Measurements from ENCODE around the gene FOCAD. TPM values are rescaled to one million over a fixed set of nuclear protein-coding genes. Genes with fewer than 3 reads are reported as not detected.

Gene FOCAD
- total RNA-seq, 1 experiment from 2014 or later, result 40.7 TPM

- H3K4me3 ChIP-seq (replicated peaks in 1 of 2; ENCODE audit: low read depth in 1 of 2, low read length in 2 of 2), result no peak overlapping the region
- no peaks in the 10 kb centered on the region for H3K9me3 ChIP-seq (ENCODE audit: control insufficient read depth in 1 of 2, insufficient read depth in 1 of 2, low read depth in 1 of 2, low read length in 2 of 2)
- BruUV-seq (replicated peaks), result no TSS peak
- H3K9ac ChIP-seq (ENCODE audit: low read length), result no peak overlapping the region
- no peaks in the 10 kb centered on the region for H3K9me2 ChIP-seq (ENCODE audit: insufficient read depth)
- intact Hi-C loops (cut with micrococcal nuclease), result no loop called here
- no peak overlapping the region for H2AFZ ChIP-seq (ENCODE audit: low read depth, low read length, poor library complexity, severe bottlenecking)
- no peak overlapping the region for H3K27ac ChIP-seq (ENCODE audit: low read depth, low read length)
- no peaks in the 10 kb centered on the region for H3K27me3 ChIP-seq (ENCODE audit: insufficient read depth, low read length)
- ChIA-PET CTCF (no interaction called here), RAD21 (ENCODE audit: low non-redundant PET in 1 of 2, low total read pairs in 2 of 2, uncharacterized antibody in 2 of 2, unreplicated experiment in 2 of 2) (no interaction called here), POLR2A (no interaction called here)
- no peak for ATAC-seq
- H3K4me1 ChIP-seq (ENCODE audit: control insufficient read depth in 1 of 2, insufficient read depth in 2 of 2, low read length in 2 of 2), result no peaks in the 10 kb centered on the region
- TF ChIP-seq POLR2A (IDR thresholded peaks at IDR 0.05; ENCODE audit: borderline replicate concordance, extremely low read depth, insufficient read depth, insufficient read length) (no peak), YY1 (IDR thresholded peaks at IDR 0.05; ENCODE audit: extremely low read depth, insufficient replicate concordance, low read depth, low read length) (no peak), CBX3 (IDR thresholded peaks at IDR 0.05; ENCODE audit: low read depth) (no peak), ATF3 (IDR thresholded peaks at IDR 0.05) (no peak), TCF7L2 (IDR thresholded peaks at IDR 0.05; ENCODE audit: borderline replicate concordance, extremely low read depth, insufficient read depth, insufficient read length) (no peak), JUND (IDR thresholded peaks at IDR 0.05) (no peak), POLR2AphosphoS5 (IDR thresholded peaks at IDR 0.05; ENCODE audit: low read depth, low read length) (no peak), CTCF (IDR thresholded peaks at IDR 0.05 in 2 of 3, conservative IDR thresholded peaks at IDR 0.05 in 1 of 3; ENCODE audit: borderline replicate concordance in 1 of 3, insufficient read depth in 1 of 3, low read depth in 2 of 3, low read length in 2 of 3) (no peak), MAX (IDR thresholded peaks at IDR 0.05) (no peak), FOSL1 (IDR thresholded peaks at IDR 0.05; ENCODE audit: low read depth) (no peak), EZH2phosphoT487 (IDR thresholded peaks at IDR 0.05; ENCODE audit: borderline replicate concordance) (no peak), ELF1 (IDR thresholded peaks at IDR 0.05; ENCODE audit: borderline replicate concordance, low read depth) (no peak), REST (IDR thresholded peaks at IDR 0.05; ENCODE audit: low read depth) (no peak), SP1 (IDR thresholded peaks at IDR 0.05; ENCODE audit: low read depth) (no peak), ZBTB33 (IDR thresholded peaks at IDR 0.05; ENCODE audit: extremely low read depth, insufficient replicate concordance, low read length) (no peak), CEBPB (IDR thresholded peaks at IDR 0.05; ENCODE audit: low read depth) (no peak)
- no peaks in the 10 kb centered on the region for H3K79me2 ChIP-seq (ENCODE audit: insufficient read depth, low read length)
- no peak for DNase-seq (ENCODE audit: low read depth, low spot score)
- H3K36me3 ChIP-seq (ENCODE audit: control insufficient read depth in 1 of 2, insufficient read depth in 2 of 2, low read length in 2 of 2), result no peaks in the 10 kb centered on the region
- H4K20me1 ChIP-seq (ENCODE audit: insufficient read depth), result no peaks in the 10 kb centered on the region
- no peak overlapping the region for H3K4me2 ChIP-seq (ENCODE audit: low read length)
These were observed 100.1 kb downstream of the FOCAD start for GRCh38 chr9:20784196-20784595.

Data from HCT116 (cell line).